Esophagus squamous epithelium (tissue), 4 donors: ENCODE results near the gene KLHL20.
"Not testable (repeated sequence)": the region's sequence is repeated elsewhere in the genome, so short reads cannot be mapped to it uniquely, and the experiment has no call there.

Source experiments
- POLR2A ChIP-seq, 4 donors: fragments of 450-650 bp; IDR thresholded peaks; one replicate each; pipeline ENCODE4 v1.6.1; 2017; ENCODE audit warnings: antibody characterized with exemption in 4 of 4, mild to moderate bottlenecking in 4 of 4, moderate library complexity in 3 of 4
- TF ChIP-seq, protein P1 (sequence below), 6 experiments: fragments of 450-650 bp in 4 of 6; fragments of 200-600 bp in 2 of 6; sonication (generic) in 2 of 6; IDR thresholded peaks; one replicate each; pipeline ENCODE4 v1.5.1; 2016 to 2019; ENCODE audit warnings: antibody characterized with exemption in 6 of 6, mild to moderate bottlenecking in 4 of 6, moderate library complexity in 4 of 6

DNA sequence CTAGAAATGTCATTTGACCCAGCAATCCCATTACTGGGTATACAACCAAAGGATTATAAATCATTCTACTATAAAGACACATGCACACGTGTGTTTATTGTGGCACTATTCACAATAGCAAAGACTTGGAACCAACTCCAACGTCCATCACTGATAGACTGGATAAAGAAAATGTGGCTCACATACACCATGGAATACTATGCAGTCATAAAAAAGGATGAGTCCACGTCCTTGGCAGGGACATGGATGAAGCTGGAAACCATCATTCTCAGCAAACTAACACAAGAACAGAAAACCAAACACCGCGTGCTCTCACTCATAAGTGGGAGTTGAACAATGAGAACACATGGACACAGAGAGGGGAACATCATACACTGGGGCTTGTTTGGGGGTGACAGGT lies 34.6 kb upstream of the KLHL20 start:
- TF ChIP-seq, protein P1, sequence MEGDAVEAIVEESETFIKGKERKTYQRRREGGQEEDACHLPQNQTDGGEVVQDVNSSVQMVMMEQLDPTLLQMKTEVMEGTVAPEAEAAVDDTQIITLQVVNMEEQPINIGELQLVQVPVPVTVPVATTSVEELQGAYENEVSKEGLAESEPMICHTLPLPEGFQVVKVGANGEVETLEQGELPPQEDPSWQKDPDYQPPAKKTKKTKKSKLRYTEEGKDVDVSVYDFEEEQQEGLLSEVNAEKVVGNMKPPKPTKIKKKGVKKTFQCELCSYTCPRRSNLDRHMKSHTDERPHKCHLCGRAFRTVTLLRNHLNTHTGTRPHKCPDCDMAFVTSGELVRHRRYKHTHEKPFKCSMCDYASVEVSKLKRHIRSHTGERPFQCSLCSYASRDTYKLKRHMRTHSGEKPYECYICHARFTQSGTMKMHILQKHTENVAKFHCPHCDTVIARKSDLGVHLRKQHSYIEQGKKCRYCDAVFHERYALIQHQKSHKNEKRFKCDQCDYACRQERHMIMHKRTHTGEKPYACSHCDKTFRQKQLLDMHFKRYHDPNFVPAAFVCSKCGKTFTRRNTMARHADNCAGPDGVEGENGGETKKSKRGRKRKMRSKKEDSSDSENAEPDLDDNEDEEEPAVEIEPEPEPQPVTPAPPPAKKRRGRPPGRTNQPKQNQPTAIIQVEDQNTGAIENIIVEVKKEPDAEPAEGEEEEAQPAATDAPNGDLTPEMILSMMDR (IDR thresholded peaks at IDR 0.05), result not testable (repeated sequence)
- TF ChIP-seq POLR2A (IDR thresholded peaks at IDR 0.05), result not testable (repeated sequence)
